NB4 (cell line): ENCODE results near the gene TGM3.

Experiments used
- CTCF ChIP-seq: IDR thresholded peaks from one replicate; pipeline ENCODE4 v1.5.1; 2012; ENCODE audit warnings: low read depth, low read length
- POLR2A ChIP-seq: IDR thresholded peaks from 2 replicates; pipeline ENCODE4 v1.6.1; 2011; ENCODE audit warnings: mild to moderate bottlenecking; ENCODE audit not compliant: insufficient read length; ENCODE audit errors: extremely low read depth

GRCh38 chr20:2264118-2264517 lies 31.7 kb upstream of the TGM3 start:
- TF ChIP-seq CTCF (no peak), POLR2A (no peak)
